Lower leg skin (tissue), 4 donors: ENCODE measurements around the gene ADIRF. TPM values are rescaled to one million over a fixed set of nuclear protein-coding genes. Genes with fewer than 3 reads are reported as not detected.

Source experiments
- DNase-seq, 2 donors: peaks; one replicate each; pipeline ENCODE4 v3.0.0-alpha.2; 2019; ENCODE audit warnings: low spot score in 2 of 2
- H3K4me3 ChIP-seq: fragments of 200-600 bp; sonication (generic); 2 replicates; pipeline ENCODE4 v1.5.1; 2017; ENCODE audit warnings: mild to moderate bottlenecking, low read depth; ENCODE audit not compliant: poor library complexity, severe bottlenecking
- POLR2A ChIP-seq, 2 donors: fragments of 450-650 bp; IDR thresholded peaks; one replicate each; pipeline ENCODE4 v1.6.1; 2016 to 2017; ENCODE audit warnings: antibody characterized with exemption in 2 of 2, mild to moderate bottlenecking in 1 of 2, moderate library complexity in 1 of 2
- WGBS, 2 donors: methylation state at CpG; one replicate each; pipeline ENCODE4 v1.1.5; 2018; 5-methylcytosine and 5-hydroxymethylcytosine counted together
- intact Hi-C: fragments of 100-400 bp; cut with DNase I; formaldehyde crosslinking; loops from one replicate; pipeline ENCODE4 v1.15.0; 2023; ENCODE audit warnings: low total_unique reads
- total RNA-seq, 4 donors: library from RNA; depleted of rRNA; stranded (reverse); fragments of >200 nt; gene quantifications; one replicate each; pipeline ENCODE4 v1.1.0, GENCODE V29; 2016
- TF ChIP-seq, protein P1 (sequence below), 3 donors: fragments of 450-650 bp; IDR thresholded peaks; one replicate each; pipeline ENCODE4 v1.5.1; 2016; ENCODE audit warnings: antibody characterized with exemption in 3 of 3, mild to moderate bottlenecking in 3 of 3, moderate library complexity in 2 of 3

The ADIRF gene
- total RNA-seq, 4 donors from 2014 or later = 72.0 to 125 (median 80.4) TPM

DNA sequence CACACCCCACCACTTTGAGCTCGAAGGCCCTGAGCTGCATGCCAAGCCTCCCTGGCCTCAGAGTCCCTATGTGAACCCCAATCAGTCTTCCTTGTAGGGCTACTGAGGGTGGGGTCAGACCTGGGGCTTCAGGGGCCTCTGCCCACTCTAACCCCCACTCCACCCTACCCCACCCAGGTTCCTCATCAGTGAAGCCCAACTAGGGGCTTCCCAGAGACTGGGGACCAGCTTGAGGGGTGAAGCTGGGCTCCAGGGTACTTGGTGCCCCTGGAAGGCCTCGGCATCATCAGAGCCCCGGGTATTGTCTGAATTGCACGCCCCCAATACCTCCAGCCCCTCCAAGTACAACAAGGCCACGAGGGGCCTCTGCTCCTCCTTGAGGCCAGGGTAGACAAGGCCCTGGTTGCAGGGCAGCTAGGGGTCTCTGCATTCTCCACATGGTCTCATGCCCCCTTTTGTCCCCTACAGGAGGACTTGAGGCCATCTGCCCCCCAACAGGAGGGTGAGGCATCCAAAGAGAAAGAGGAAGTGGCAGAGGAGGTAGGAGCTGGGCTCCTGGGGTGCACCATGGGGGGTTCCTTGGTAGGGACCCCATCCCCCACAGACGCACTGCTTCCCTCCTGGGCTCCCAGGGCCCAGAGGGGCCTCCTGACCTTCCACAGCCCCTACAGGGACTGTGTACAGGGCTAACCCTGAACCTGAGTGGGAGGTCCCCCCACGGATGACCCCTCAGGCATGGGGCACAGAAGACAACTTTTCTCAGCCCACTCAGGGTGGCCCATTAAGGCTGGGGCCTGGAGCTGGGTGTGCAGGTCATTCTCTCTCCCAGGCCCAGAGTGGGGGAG lies 5.9 kb upstream of the ADIRF start:
- WGBS, 2 donors = 76 to 93% methylated on average over 5 to 6 of the region's 7 CpGs
- intact Hi-C loops = no loop called here
- TF ChIP-seq, protein P1, sequence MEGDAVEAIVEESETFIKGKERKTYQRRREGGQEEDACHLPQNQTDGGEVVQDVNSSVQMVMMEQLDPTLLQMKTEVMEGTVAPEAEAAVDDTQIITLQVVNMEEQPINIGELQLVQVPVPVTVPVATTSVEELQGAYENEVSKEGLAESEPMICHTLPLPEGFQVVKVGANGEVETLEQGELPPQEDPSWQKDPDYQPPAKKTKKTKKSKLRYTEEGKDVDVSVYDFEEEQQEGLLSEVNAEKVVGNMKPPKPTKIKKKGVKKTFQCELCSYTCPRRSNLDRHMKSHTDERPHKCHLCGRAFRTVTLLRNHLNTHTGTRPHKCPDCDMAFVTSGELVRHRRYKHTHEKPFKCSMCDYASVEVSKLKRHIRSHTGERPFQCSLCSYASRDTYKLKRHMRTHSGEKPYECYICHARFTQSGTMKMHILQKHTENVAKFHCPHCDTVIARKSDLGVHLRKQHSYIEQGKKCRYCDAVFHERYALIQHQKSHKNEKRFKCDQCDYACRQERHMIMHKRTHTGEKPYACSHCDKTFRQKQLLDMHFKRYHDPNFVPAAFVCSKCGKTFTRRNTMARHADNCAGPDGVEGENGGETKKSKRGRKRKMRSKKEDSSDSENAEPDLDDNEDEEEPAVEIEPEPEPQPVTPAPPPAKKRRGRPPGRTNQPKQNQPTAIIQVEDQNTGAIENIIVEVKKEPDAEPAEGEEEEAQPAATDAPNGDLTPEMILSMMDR (IDR thresholded peaks at IDR 0.05) = no peak
- no peak for TF ChIP-seq POLR2A (IDR thresholded peaks at IDR 0.05)
- no peak overlapping the region for H3K4me3 ChIP-seq
- DNase-seq = peak in 1 of 2 donors; percentile 70

GRCh38 chr10:86962981-86963310 lies 5.3 kb upstream of the ADIRF start:
- no peak for DNase-seq
- intact Hi-C loops = no loop called here
- H3K4me3 ChIP-seq = no peak overlapping the region
- TF ChIP-seq POLR2A (IDR thresholded peaks at IDR 0.05) = no peak
- TF ChIP-seq, protein P1 (IDR thresholded peaks at IDR 0.05) = no peak
- WGBS, 2 donors = 92 to 97% methylated on average over 6 to 7 of the region's 7 CpGs

- TF ChIP-seq, protein P1 (IDR thresholded peaks at IDR 0.05) = no peak
- no peak for TF ChIP-seq POLR2A (IDR thresholded peaks at IDR 0.05)
- DNase-seq = peak in 1 of 2 donors; percentile 67
- intact Hi-C loops = no loop called here
- 92% methylated on average over 9 to 12 of the region's 12 CpGs for WGBS, 2 donors
- no peak overlapping the region for H3K4me3 ChIP-seq
Observed at GRCh38 chr10:86963341-86963919, 4.9 kb upstream of the ADIRF start.

DNA sequence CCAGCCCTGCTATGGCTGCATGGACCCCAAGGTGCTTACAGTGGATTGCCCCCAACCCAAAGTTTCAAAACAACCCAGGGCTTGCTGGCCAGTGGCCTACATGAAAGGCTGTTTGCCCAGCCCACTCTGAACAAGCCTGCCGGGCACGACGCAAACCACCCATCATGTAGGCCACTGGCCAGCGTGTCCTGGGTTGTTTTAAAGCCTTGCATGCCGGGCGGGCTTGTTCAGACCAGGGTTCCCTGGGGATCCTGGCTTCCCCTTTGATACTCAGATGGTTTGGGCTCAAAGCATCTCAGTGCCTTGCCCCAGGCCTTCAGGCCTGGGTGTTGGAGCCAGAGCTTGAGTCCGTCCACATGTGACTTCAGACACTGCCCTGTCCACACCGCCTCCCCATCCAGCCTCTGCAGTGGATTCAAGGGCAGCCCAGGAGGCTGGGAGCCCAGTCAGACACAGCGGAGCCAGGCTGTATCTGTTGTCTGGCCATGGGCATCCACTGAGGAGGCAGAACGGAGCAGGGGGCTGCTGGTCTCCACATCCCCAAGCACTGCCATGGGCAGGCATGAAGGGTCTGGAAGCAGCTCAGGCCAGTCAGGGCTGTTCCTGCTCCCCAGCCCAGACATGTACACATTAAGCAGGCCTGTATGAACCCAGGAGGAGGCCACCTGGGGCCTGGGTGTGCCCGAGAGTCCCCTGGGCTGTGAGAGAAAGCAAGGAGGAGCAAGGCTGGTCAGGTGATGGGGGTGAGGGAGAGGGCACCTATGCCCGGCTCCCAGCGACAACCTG lies 4.0 kb upstream of the ADIRF start:
- no peak for TF ChIP-seq POLR2A (IDR thresholded peaks at IDR 0.05)
- TF ChIP-seq, protein P1 (IDR thresholded peaks at IDR 0.05) = no peak
- intact Hi-C loops = no loop called here
- DNase-seq = peak; percentile 25 to 84
- H3K4me3 ChIP-seq = no peak overlapping the region
- 54 to 72% methylated on average over 13 of the region's 13 CpGs for WGBS, 2 donors

DNA sequence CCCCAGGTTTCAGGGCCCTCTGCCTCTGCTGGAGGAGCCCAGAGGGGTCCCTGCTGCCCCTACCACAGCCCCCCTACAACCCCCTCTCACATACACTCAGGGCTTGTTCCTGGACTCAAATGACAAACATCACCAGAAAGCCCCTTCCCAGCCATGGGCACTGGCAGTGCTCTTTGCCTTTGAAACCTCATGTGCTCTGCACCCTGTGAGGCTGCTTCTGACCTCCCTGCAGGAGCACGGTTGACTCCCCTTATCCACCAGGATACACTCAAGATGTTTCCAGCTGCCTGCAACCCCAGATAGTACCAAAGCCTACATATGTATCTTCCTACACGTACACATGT lies 3.5 kb upstream of the ADIRF start:
- intact Hi-C loops = no loop called here
- H3K4me3 ChIP-seq = no peak overlapping the region
- 68 to 69% methylated on average over 2 of the region's 2 CpGs for WGBS, 2 donors
- TF ChIP-seq POLR2A (IDR thresholded peaks at IDR 0.05) = no peak
- TF ChIP-seq, protein P1 (IDR thresholded peaks at IDR 0.05) = no peak
- DNase-seq = no peak
